Measurements from ENCODE around the gene ADAMTS16.

GRCh38 chr5:5135957-5136676 is 4.0 kb upstream of the ADAMTS16 start:
- TF ChIP-seq CTCF (IDR thresholded peaks at IDR 0.05) = no peak
- TF ChIP-seq POLR2A (IDR thresholded peaks at IDR 0.05) = no peak
- no peak for TF ChIP-seq EP300 (IDR thresholded peaks at IDR 0.05)

All from ovary (tissue), 3 donors.